ENCODE results near the gene TMC1.
A peak's percentile ranks its signal among the peaks of the same experiment; 100 is the strongest.
"Not testable (repeated sequence)": the region's sequence is repeated elsewhere in the genome, so short reads cannot be mapped to it uniquely, and the experiment has no call there.

Gene TMC1

GRCh38 chr9:72805238-72805637 lies 283.8 kb downstream of the TMC1 start:
- TF ChIP-seq ZFX (IDR thresholded peaks at IDR 0.05) (no peak), CTCF (conservative IDR thresholded peaks at IDR 0.05) (no peak)
- no peak overlapping the region for H3K27ac ChIP-seq

GRCh38 chr9:72806313-72806809 lies 285.0 kb downstream of the TMC1 start:
- H3K27ac ChIP-seq: not testable (repeated sequence)

DNA sequence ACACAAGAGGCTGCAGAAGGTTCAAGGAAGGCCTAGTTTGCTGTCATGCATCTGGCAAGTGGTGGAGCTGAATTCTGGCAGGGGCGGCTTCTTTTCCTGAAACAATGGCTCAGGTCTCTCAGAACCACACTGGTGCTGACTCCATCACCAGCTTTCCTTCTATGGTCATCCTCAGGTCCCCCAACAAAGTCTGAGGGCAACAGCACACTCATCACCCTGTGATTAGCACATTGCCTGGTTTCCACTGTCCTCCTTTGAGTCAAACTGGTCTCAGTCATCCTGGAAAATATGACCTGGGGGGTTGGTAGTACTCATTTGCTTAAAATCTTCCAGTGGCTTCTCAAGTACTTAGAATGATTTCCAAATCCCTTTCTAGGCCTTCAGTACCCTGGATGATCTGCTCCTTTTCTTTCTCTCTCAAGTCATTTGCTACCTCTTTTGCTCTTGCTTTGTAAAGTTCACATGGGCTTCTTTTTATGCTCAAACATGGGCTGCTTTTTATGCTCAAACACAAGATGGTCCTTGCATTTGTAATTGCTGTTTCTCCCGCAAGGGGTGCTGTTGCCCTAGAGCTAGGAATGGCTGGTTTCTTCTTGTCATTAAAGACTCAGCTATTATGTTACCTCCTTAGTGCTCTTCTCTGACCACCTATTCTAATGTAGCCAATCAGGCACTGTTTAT lies 286.5 kb downstream of the TMC1 start:
- H3K27ac ChIP-seq: no peak overlapping the region
- TF ChIP-seq CTCF (conservative IDR thresholded peaks at IDR 0.05) (peak; percentile 83), ZFX (IDR thresholded peaks at IDR 0.05) (no peak)

GRCh38 chr9:72808446-72808768 lies 287.0 kb downstream of the TMC1 start:
- TF ChIP-seq CTCF (conservative IDR thresholded peaks at IDR 0.05) (peak; percentile 60), ZFX (IDR thresholded peaks at IDR 0.05) (no peak)
- no peak overlapping the region for H3K27ac ChIP-seq

GRCh38 chr9:72809586-72809985 lies 288.2 kb downstream of the TMC1 start:
- TF ChIP-seq CTCF (conservative IDR thresholded peaks at IDR 0.05): no peak
- no peak for TF ChIP-seq ZFX (IDR thresholded peaks at IDR 0.05)
- no peak overlapping the region for H3K27ac ChIP-seq

- no peak for TF ChIP-seq ZFX (IDR thresholded peaks at IDR 0.05)
- TF ChIP-seq CTCF (conservative IDR thresholded peaks at IDR 0.05): no peak
- no peak overlapping the region for H3K27ac ChIP-seq
These were observed 291.2 kb downstream of the TMC1 start for GRCh38 chr9:72812559-72813111.

DNA sequence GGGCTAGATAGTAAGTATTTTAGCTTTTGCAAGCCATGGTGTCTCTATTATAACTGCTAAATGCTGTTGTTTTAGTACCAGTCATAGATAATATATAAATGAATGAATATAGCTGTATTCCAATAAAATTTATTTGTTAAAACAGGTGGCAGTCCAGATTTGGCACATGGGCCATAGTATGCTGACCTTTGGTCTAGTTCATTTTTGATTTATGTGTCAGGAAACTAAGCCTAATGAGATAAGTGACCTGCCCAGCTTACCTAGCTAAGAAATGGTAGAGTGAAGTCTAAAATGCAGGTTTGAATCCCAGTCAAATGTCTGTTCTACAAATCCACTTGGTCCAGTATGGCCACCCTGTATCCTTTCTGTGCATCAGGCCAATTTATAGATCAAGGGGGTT lies 292.1 kb downstream of the TMC1 start:
- TF ChIP-seq CTCF (conservative IDR thresholded peaks at IDR 0.05) (no peak), ZFX (IDR thresholded peaks at IDR 0.05) (no peak)
- H3K27ac ChIP-seq: no peak overlapping the region

DNA sequence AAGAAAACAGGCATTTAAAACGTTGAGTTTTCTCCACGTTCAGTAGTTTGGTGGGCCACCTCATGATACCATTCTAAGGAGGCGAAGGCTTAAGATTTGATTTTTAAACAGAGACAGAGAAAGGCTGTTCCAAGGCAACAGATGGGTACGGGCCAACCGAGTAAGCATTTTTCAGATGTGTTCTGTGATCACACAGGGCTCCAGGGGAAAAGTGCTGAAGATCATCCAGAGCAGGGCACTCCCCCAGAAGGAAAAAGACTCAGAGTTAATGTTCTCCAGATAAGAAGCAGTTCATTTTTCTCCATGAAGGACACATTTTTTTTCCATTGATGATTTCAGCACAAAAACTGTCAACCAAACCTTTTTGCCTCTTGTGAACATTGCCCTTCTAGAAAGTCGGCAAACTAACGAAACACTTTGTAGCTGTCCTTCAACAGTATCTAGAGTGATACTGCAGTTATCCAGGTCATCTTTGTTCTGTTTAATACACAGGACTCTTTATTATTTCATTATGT lies 292.7 kb downstream of the TMC1 start:
- H3K27ac ChIP-seq: no peak overlapping the region
- TF ChIP-seq CTCF (conservative IDR thresholded peaks at IDR 0.05) (no peak), ZFX (IDR thresholded peaks at IDR 0.05) (no peak)
